ENCODE measurements around the gene RPUSD4.

The RPUSD4 gene

DNA sequence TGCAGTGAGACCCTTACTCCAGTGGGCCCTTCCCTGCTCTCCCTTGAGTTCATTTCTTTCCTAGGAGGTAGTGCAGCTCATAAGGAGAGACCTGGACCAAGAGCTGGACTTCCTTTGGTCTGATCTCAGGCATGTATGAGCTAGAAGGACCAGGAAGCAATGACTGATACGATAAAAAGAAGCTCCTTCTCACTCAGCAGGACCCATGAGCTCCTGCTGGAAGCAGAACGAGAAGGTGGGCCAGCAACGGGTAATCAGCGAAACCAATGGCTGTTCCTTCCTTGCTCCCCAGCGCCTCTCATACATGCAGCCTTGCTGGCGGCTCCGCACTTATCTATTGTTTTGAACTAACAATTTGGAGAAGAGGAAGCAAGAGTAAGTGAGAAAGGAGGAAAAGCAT, 56.8 kb downstream of the RPUSD4 start:
- DNase-seq: no peak

DNA sequence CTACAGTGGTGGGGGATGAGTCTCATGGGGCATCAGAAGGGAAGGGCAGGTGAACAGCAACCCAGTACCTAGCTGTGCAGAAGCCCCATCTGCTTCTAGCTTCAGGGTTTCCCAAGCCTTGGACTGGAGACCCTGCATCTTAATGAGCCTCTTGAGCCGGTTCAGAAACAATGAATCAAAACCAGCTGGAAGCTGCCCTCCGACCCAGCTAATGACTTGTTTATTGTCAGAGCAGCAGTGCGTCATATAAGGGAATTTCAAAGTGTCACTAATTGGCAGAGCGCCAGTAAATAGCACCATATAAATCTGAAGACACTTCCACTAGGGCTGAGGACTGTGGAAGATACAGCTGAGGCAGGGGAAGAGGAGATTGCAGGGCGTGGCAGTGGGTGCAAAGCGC, 57.5 kb downstream of the RPUSD4 start:
- peak; percentile 62 for DNase-seq

DNA sequence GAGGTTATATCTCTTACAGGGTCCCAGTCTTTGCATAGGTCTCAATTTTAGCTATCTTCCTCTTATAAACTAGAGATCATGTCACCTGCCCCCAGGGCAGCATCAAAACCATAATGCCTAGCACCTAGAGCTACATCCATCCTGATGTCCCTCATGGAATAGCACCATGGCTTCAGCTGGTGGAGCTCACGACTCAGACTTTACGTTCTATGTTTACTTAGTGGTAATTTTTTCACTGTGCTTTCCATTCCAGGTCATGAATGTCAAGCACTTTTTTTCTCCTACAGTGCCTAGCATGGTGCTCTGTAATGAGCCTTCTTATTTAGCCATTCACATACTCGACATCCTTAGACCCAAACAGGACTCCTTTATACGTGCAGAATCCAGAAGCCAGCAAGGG, 58.4 kb downstream of the RPUSD4 start:
- no peak for DNase-seq

DNA sequence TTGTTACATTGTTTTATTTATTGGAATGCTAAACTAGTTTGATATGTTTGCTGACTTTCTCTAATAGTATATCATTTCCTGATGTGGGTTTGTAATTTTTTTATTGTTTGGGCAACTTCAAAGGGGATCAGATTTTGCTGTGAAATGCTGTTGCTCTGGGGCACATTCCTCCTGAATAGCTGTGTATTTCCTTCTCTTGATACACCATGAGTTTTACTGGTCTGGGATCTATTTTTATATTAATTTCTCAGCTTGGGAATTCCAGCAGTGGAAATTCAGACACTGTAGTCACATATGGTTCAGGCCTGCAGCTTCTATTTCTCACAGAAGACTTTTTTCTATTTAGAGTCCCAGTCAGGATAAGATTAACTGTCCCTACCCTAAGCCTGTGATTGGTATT, 58.9 kb downstream of the RPUSD4 start:
- DNase-seq: no peak

DNA sequence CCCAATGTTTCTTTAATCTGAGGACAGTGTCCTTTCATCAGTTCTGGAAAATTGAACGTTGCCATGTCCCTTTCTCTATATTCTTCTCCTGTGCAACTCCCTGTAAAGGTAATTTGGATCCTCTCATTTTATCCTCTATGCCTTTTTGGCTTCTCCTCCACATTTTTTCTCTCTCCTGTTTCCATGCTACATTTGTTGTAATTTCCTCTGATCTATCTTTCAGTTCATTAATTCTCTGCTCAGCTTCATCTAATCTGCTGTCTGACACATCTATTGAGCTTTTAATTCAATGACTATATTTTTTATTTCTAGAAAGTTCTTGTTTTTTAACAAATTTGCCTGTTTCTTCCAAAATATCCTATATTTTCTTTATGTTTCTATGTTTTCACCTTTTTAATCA, 59.3 kb downstream of the RPUSD4 start:
- no peak for DNase-seq

All from NCI-H2029 (cell line).